GM23338 (cell line): ENCODE data around the gene SURF1. TPM values are rescaled to one million over a fixed set of nuclear protein-coding genes. Genes with fewer than 3 reads are reported as not detected.

Experiments
- ATAC-seq: fragments of 200-7000 bp; cut with Tn5 transposase; 3 replicates; pipeline ENCODE4 v1.9.1; 2020
- DNase-seq: peaks from one replicate; pipeline ENCODE4 v3.0.0-alpha.2; 2015; ENCODE audit warnings: low spot score
- H2AFZ ChIP-seq: fragments of 200-600 bp; sonication (generic); 2 replicates; pipeline ENCODE4 v1.8.0; 2016; ENCODE audit warnings: antibody characterized with exemption, mild to moderate bottlenecking, moderate library complexity
- H3F3A ChIP-seq: fragments of 200-600 bp; sonication (generic); replicated peaks from 2 replicates; pipeline ENCODE4 v1.8.0; 2017; ENCODE audit warnings: antibody characterized with exemption, mixed run types, low read depth
- H3K27ac ChIP-seq: fragments of 200-600 bp; sonication (generic); 2 replicates; pipeline ENCODE4 v1.6.1; 2016; ENCODE audit warnings: low read depth
- H3K27me3 ChIP-seq: fragments of 200-600 bp; sonication (generic); 2 replicates; pipeline ENCODE4 v1.8.0; 2016; ENCODE audit warnings: mild to moderate bottlenecking, mixed run types, moderate library complexity; ENCODE audit not compliant: insufficient read depth
- H3K36me3 ChIP-seq: fragments of 200-600 bp; sonication (generic); 2 replicates; pipeline ENCODE4 v1.8.0; 2016; ENCODE audit warnings: mild to moderate bottlenecking; ENCODE audit not compliant: insufficient read depth
- H3K4me1 ChIP-seq: fragments of 200-600 bp; sonication (generic); 2 replicates; pipeline ENCODE4 v1.8.0; 2016; ENCODE audit warnings: mild to moderate bottlenecking, moderate library complexity; ENCODE audit not compliant: insufficient read depth
- H3K4me2 ChIP-seq: fragments of 200-600 bp; sonication (generic); 2 replicates; pipeline ENCODE4 v1.7.1; 2017; ENCODE audit warnings: mixed run types
- H3K4me3 ChIP-seq: fragments of 200-600 bp; sonication (generic); 2 replicates; pipeline ENCODE4 v1.6.1; 2016; ENCODE audit warnings: mixed run types
- H3K79me2 ChIP-seq: fragments of 200-600 bp; sonication (generic); replicated peaks from 2 replicates; pipeline ENCODE4 v1.8.0; 2017; ENCODE audit warnings: mild to moderate bottlenecking; ENCODE audit not compliant: insufficient read depth
- H3K9me2 ChIP-seq: fragments of 200-600 bp; sonication (generic); 2 replicates; pipeline ENCODE4 v1.8.0; 2017; ENCODE audit not compliant: insufficient read depth
- H4K20me1 ChIP-seq: fragments of 200-600 bp; sonication (generic); replicated peaks from 2 replicates; pipeline ENCODE4 v1.8.0; 2017; ENCODE audit warnings: mild to moderate bottlenecking; ENCODE audit not compliant: insufficient read depth
- H3K27ac Mint-ChIP-seq: 2 replicates; pipeline ENCODE4 v1.8.0; 2020; ENCODE audit warnings: inconsistent platforms, mild to moderate bottlenecking, moderate library complexity, mixed read lengths
- H3K27me3 Mint-ChIP-seq: 3 replicates; pipeline ENCODE4 v1.8.0; 2022; ENCODE audit warnings: low read depth, mild to moderate bottlenecking, moderate library complexity, mixed read lengths, inconsistent platforms; ENCODE audit not compliant: insufficient read depth, poor library complexity
- H3K36me3 Mint-ChIP-seq: 3 replicates; pipeline ENCODE4 v1.8.0; 2021; ENCODE audit warnings: low read depth, mild to moderate bottlenecking, inconsistent platforms, moderate library complexity, mixed read lengths
- H3K4me1 Mint-ChIP-seq: 3 replicates; pipeline ENCODE4 v1.8.0; 2020; ENCODE audit warnings: mild to moderate bottlenecking, inconsistent platforms, mixed read lengths
- H3K4me3 Mint-ChIP-seq: 3 replicates; pipeline ENCODE4 v1.8.0; 2021; ENCODE audit warnings: moderate library complexity, mild to moderate bottlenecking, inconsistent platforms, mixed read lengths
- H3K9me3 Mint-ChIP-seq: 3 replicates; pipeline ENCODE4 v1.8.0; 2020; ENCODE audit warnings: moderate library complexity, mild to moderate bottlenecking, inconsistent platforms, mixed read lengths
- EZH2phosphoT487 ChIP-seq: fragments of 200-600 bp; sonication (generic); IDR thresholded peaks from one replicate; pipeline ENCODE4 v1.8.1; 2018; ENCODE audit warnings: antibody characterized with exemption; ENCODE audit not compliant: unreplicated experiment
- JUNB ChIP-seq: IDR thresholded peaks from one replicate; pipeline ENCODE4 v1.6.1; 2016; ENCODE audit warnings: antibody characterized with exemption; ENCODE audit not compliant: unreplicated experiment
- NANOG ChIP-seq: IDR thresholded peaks from 2 replicates; pipeline ENCODE4 v1.6.1; 2016; ENCODE audit warnings: antibody characterized with exemption, borderline replicate concordance
- POLR2AphosphoS5 ChIP-seq: IDR thresholded peaks from 2 replicates; pipeline ENCODE4 v1.6.1; 2016; ENCODE audit warnings: antibody characterized with exemption, low read depth
- STAT1 ChIP-seq: IDR thresholded peaks from one replicate; pipeline ENCODE4 v1.6.1; 2016; ENCODE audit warnings: antibody characterized with exemption; ENCODE audit not compliant: unreplicated experiment
- ZNF114 ChIP-seq: fragments of 250-450 bp; sonication (Bioruptor Pico); IDR thresholded peaks from 2 replicates; pipeline ENCODE4 v1.5.0; 2020; ENCODE audit warnings: mild to moderate bottlenecking, moderate library complexity
- polyA plus RNA-seq: library from polyadenylated mRNA; unstranded; fragments of >200 nt; fragmentation: Nextera tagmentation; extraction: Ambion mirVana; gene quantifications from 2 replicates; pipeline ENCODE4 v1.2.1, GENCODE V29; 2016
- total RNA-seq: library from RNA; depleted of rRNA; stranded (reverse); fragments of >200 nt; shearing (Covaris generic); gene quantifications from 2 replicates; pipeline ENCODE4 v1.2.3, GENCODE V29; 2014
- TF ChIP-seq, protein P1 (sequence below), 2 experiments: fragments of 200-600 bp in 1 of 2; sonication (generic) in 1 of 2; conservative IDR thresholded peaks; 2 replicates each; pipeline versions ENCODE4 v1.5.1 to v1.6.1; 2016 to 2017; ENCODE audit warnings: antibody characterized with exemption in 2 of 2, low read depth in 2 of 2, mild to moderate bottlenecking in 2 of 2, moderate library complexity in 1 of 2
- TF ChIP-seq, protein P2 (sequence below): IDR thresholded peaks from one replicate; pipeline ENCODE4 v1.6.1; 2018; ENCODE audit warnings: antibody characterized with exemption; ENCODE audit not compliant: unreplicated experiment
- TF ChIP-seq, protein P3 (sequence below): IDR thresholded peaks from 2 replicates; pipeline ENCODE4 v1.6.1; 2016; ENCODE audit warnings: antibody characterized with exemption

Gene SURF1
- total and polyA plus RNA-seq, 2 experiments from 2014 or later, result 39.1 to 52.6 TPM

DNA sequence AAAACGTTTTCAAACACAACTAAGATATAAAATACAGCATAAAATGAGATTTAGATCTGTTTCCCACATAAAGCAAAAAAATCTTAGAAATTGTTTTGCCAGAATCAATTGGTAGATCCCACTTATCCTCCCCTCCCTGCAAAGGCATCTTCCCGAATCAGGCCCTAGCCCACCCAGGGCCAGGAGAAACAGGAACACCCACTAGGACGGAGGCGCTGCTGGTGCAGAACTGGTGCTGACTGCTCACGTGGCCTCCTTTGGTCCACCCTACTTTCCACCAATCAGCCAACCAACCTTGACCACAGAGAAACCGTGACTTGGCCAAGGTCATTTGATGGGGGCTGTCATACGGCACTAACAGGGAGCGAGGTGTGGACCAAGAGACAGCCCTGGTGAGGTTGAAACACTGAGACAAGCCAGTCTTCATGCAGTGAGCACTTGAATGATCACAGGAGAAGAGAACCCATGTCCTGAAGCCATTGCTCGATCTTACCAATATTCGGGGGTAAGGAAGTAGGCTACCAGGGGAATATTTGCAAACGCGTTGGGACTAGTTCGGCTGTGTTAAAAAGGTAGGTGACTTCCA lies 5.3 kb upstream of the SURF1 start:
- Mint-ChIP-seq H3K27ac (no peak overlapping the region), H3K36me3 (peaks cover 80% of the 10 kb centered on the region), H3K27me3 (peaks cover 14% of the 10 kb centered on the region), H3K4me1 (peaks cover 8% of the 10 kb centered on the region; the same call in 2 of the 3 replicates), H3K4me3 (no peak overlapping the region), H3K9me3 (no peaks in the 10 kb centered on the region)
- Histone ChIP-seq H3K4me3 (no peak overlapping the region), H3F3A (peaks cover 21% of the 10 kb centered on the region; the same call in 1 of the 2 replicates), H3K36me3 (peaks cover 27% of the 10 kb centered on the region), H3K9me2 (no peaks in the 10 kb centered on the region), H3K27ac (no peak overlapping the region), H3K79me2 (peaks cover 23% of the 10 kb centered on the region), H3K4me1 (peaks cover 6% of the 10 kb centered on the region; the same call in 1 of the 2 replicates), H4K20me1 (peaks cover 35% of the 10 kb centered on the region), H3K4me2 (no peak overlapping the region), H2AFZ (no peak overlapping the region), H3K27me3 (no peaks in the 10 kb centered on the region)
- DNase-seq (no peak), ATAC-seq (no peak)
- TF ChIP-seq, protein P1, sequence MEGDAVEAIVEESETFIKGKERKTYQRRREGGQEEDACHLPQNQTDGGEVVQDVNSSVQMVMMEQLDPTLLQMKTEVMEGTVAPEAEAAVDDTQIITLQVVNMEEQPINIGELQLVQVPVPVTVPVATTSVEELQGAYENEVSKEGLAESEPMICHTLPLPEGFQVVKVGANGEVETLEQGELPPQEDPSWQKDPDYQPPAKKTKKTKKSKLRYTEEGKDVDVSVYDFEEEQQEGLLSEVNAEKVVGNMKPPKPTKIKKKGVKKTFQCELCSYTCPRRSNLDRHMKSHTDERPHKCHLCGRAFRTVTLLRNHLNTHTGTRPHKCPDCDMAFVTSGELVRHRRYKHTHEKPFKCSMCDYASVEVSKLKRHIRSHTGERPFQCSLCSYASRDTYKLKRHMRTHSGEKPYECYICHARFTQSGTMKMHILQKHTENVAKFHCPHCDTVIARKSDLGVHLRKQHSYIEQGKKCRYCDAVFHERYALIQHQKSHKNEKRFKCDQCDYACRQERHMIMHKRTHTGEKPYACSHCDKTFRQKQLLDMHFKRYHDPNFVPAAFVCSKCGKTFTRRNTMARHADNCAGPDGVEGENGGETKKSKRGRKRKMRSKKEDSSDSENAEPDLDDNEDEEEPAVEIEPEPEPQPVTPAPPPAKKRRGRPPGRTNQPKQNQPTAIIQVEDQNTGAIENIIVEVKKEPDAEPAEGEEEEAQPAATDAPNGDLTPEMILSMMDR (conservative IDR thresholded peaks at IDR 0.05; ENCODE audit: low read depth in 2 of 2), result no peak
- no peak for TF ChIP-seq POLR2AphosphoS5
- TF ChIP-seq NANOG, result no peak
- TF ChIP-seq, protein P2, sequence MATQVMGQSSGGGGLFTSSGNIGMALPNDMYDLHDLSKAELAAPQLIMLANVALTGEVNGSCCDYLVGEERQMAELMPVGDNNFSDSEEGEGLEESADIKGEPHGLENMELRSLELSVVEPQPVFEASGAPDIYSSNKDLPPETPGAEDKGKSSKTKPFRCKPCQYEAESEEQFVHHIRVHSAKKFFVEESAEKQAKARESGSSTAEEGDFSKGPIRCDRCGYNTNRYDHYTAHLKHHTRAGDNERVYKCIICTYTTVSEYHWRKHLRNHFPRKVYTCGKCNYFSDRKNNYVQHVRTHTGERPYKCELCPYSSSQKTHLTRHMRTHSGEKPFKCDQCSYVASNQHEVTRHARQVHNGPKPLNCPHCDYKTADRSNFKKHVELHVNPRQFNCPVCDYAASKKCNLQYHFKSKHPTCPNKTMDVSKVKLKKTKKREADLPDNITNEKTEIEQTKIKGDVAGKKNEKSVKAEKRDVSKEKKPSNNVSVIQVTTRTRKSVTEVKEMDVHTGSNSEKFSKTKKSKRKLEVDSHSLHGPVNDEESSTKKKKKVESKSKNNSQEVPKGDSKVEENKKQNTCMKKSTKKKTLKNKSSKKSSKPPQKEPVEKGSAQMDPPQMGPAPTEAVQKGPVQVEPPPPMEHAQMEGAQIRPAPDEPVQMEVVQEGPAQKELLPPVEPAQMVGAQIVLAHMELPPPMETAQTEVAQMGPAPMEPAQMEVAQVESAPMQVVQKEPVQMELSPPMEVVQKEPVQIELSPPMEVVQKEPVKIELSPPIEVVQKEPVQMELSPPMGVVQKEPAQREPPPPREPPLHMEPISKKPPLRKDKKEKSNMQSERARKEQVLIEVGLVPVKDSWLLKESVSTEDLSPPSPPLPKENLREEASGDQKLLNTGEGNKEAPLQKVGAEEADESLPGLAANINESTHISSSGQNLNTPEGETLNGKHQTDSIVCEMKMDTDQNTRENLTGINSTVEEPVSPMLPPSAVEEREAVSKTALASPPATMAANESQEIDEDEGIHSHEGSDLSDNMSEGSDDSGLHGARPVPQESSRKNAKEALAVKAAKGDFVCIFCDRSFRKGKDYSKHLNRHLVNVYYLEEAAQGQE, result no peak
- TF ChIP-seq ZNF114 (CRISPR knock-in tag), result no peak
- TF ChIP-seq JUNB, result no peak
- TF ChIP-seq EZH2phosphoT487, result no peak
- TF ChIP-seq STAT1, result no peak
- TF ChIP-seq, protein P3, sequence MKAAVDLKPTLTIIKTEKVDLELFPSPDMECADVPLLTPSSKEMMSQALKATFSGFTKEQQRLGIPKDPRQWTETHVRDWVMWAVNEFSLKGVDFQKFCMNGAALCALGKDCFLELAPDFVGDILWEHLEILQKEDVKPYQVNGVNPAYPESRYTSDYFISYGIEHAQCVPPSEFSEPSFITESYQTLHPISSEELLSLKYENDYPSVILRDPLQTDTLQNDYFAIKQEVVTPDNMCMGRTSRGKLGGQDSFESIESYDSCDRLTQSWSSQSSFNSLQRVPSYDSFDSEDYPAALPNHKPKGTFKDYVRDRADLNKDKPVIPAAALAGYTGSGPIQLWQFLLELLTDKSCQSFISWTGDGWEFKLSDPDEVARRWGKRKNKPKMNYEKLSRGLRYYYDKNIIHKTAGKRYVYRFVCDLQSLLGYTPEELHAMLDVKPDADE, result no peak
